SK-N-MC (cell line): ENCODE measurements around the gene RIPOR3.

Source experiments
- EZH2 ChIP-seq: fragments of 200-600 bp; sonication (generic); IDR thresholded peaks from one replicate; pipeline ENCODE4 v1.6.1; 2017; ENCODE audit warnings: antibody characterized with exemption
- POLR2AphosphoS5 ChIP-seq: IDR thresholded peaks from 2 replicates; pipeline ENCODE4 v1.6.1; 2012; ENCODE audit warnings: mild to moderate bottlenecking, low read depth, low read length, borderline replicate concordance

GRCh38 chr20:50679753-50680104 is 11.6 kb downstream of the RIPOR3 start:
- no peak for TF ChIP-seq POLR2AphosphoS5
- TF ChIP-seq EZH2, result no peak
